ENCODE results near the gene CADM2.
A peak's percentile ranks its signal among the peaks of the same experiment; 100 is the strongest.

The CADM2 gene

DNA sequence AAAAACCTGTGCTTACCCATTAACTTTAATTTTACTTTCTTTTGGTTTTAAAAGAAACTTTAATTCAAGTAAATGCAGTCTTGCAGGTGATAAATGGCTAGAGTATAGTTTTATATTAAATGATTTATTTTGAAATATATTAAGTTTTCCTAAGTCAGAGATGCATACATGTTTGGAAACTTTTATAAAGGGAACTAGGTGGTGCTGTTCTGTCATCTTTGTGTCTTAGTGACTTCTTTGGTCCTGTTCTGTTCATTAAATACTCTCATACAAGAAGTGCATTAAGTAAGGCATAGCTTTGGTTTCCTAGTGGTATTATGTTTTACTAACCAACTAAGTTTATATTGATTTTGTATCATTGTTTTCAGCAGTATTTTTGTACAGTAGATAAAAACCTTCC, 15.6 kb downstream of the CADM2 start:
- TF ChIP-seq, protein P1, sequence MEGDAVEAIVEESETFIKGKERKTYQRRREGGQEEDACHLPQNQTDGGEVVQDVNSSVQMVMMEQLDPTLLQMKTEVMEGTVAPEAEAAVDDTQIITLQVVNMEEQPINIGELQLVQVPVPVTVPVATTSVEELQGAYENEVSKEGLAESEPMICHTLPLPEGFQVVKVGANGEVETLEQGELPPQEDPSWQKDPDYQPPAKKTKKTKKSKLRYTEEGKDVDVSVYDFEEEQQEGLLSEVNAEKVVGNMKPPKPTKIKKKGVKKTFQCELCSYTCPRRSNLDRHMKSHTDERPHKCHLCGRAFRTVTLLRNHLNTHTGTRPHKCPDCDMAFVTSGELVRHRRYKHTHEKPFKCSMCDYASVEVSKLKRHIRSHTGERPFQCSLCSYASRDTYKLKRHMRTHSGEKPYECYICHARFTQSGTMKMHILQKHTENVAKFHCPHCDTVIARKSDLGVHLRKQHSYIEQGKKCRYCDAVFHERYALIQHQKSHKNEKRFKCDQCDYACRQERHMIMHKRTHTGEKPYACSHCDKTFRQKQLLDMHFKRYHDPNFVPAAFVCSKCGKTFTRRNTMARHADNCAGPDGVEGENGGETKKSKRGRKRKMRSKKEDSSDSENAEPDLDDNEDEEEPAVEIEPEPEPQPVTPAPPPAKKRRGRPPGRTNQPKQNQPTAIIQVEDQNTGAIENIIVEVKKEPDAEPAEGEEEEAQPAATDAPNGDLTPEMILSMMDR (IDR thresholded peaks at IDR 0.05) = peak; percentile 49; the same call in 1 of the 2 replicates

DNA sequence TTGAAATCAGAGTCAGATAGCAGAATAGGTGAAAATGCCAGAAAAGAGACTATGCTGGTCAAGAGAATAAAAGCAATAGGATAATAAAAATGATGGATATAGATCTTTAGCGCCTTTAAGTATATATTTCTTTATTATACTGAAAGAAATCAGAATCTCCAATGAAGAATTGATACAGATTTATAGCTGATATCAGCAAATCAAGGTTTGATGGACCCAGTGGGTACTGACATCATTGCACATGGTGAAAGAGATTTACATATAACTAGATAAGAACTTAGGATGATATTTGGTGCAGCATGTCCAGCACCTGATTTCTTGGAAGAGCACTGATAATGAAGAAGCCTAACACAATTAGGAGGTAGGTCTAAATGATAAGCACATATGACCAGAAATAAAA, 18.2 kb downstream of the CADM2 start:
- TF ChIP-seq, protein P1 (IDR thresholded peaks at IDR 0.05) = no peak

GRCh38 chr3:84978843-84979242, 20.1 kb downstream of the CADM2 start:
- TF ChIP-seq, protein P1 (IDR thresholded peaks at IDR 0.05) = no peak

- TF ChIP-seq, protein P1 (IDR thresholded peaks at IDR 0.05) = no peak
Measured at GRCh38 chr3:84980011-84980410, 21.2 kb downstream of the CADM2 start.

- TF ChIP-seq, protein P1 (IDR thresholded peaks at IDR 0.05) = no peak
Measured at GRCh38 chr3:84980456-84980855, 21.7 kb downstream of the CADM2 start.

- TF ChIP-seq, protein P1 (IDR thresholded peaks at IDR 0.05) = no peak
Measured at GRCh38 chr3:84983490-84983889, 24.7 kb downstream of the CADM2 start.

GRCh38 chr3:84984429-84984828, 25.6 kb downstream of the CADM2 start:
- TF ChIP-seq, protein P1 (IDR thresholded peaks at IDR 0.05) = no peak

DNA sequence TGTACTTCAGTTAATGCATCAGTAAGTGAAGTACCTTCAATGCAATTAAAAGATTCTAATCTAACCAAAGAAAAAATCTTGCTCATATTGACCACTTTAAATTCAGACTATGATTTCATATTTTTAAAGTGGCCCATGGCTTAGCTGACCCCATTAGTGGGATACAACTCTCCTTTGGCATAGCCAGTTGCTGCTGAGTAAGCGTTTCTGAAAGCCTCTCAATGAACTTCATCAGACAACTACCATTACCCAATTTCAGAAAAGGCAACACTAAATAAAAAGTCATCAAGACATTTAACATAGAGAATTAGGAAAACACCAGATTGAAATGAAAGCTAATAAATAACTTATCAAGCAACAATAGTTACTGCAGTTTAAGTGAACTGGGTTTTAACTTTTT, 27.0 kb downstream of the CADM2 start:
- TF ChIP-seq, protein P1 (IDR thresholded peaks at IDR 0.05) = no peak

Data from LNCAP (cell line).